Trophoblast cell (in vitro differentiated cells and primary cell): Measurements from ENCODE around the gene CCDC158.

Experiments
- DNase-seq, 2 donors: peaks; one replicate each; pipeline ENCODE4 v3.0.0-alpha.2; 2016
- H2AFZ ChIP-seq: 2 replicates; pipeline ENCODE4 v1.6.1; 2013; ENCODE audit warnings: low read length, moderate library complexity, mild to moderate bottlenecking; ENCODE audit not compliant: insufficient read depth, poor library complexity
- H2AK5ac ChIP-seq: 2 replicates; pipeline ENCODE4 v1.6.1; 2013; ENCODE audit warnings: mild to moderate bottlenecking, low read length
- H2BK120ac ChIP-seq: 2 replicates; pipeline ENCODE4 v1.6.1; 2013; ENCODE audit warnings: low read length, mild to moderate bottlenecking, moderate library complexity; ENCODE audit not compliant: insufficient read depth, poor library complexity
- H2BK12ac ChIP-seq: 2 replicates; pipeline ENCODE4 v1.6.1; 2013; ENCODE audit warnings: mild to moderate bottlenecking, low read length, moderate library complexity
- H2BK5ac ChIP-seq: 2 replicates; pipeline ENCODE4 v1.6.1; 2013; ENCODE audit warnings: low read length, low read depth, moderate library complexity, mild to moderate bottlenecking; ENCODE audit not compliant: poor library complexity
- H3K14ac ChIP-seq: 2 replicates; pipeline ENCODE4 v1.6.1; 2013; ENCODE audit warnings: mild to moderate bottlenecking, low read length
- H3K18ac ChIP-seq: 2 replicates; pipeline ENCODE4 v1.6.1; 2013; ENCODE audit warnings: mild to moderate bottlenecking, low read length
- H3K23ac ChIP-seq: 2 replicates; pipeline ENCODE4 v1.6.1; 2013; ENCODE audit warnings: low read length
- H3K27ac ChIP-seq: 2 replicates; pipeline ENCODE4 v1.5.1; 2013; ENCODE audit warnings: low read depth, mild to moderate bottlenecking, inconsistent platforms, low read length, moderate library complexity
- H3K27me3 ChIP-seq: 2 replicates; pipeline ENCODE4 v1.6.1; 2013; ENCODE audit warnings: inconsistent platforms, mild to moderate bottlenecking, low read length, moderate library complexity; ENCODE audit not compliant: insufficient read depth
- H3K36me3 ChIP-seq, 2 experiments: 1 replicate in 1 of 2; 2 replicates in 1 of 2; pipeline ENCODE4 v1.6.1; 2013; ENCODE audit warnings: low read length in 2 of 2, mild to moderate bottlenecking in 2 of 2, moderate library complexity in 1 of 2; ENCODE audit not compliant: insufficient read depth in 2 of 2, control insufficient read depth in 1 of 2
- H3K4ac ChIP-seq: 2 replicates; pipeline ENCODE4 v1.6.1; 2013; ENCODE audit warnings: low read depth, mild to moderate bottlenecking, low read length, moderate library complexity
- H3K4me1 ChIP-seq, 2 experiments: 1 replicate in 1 of 2; 2 replicates in 1 of 2; pipeline ENCODE4 v1.6.1; 2013; ENCODE audit warnings: low read length in 2 of 2, mild to moderate bottlenecking in 2 of 2, moderate library complexity in 1 of 2; ENCODE audit not compliant: insufficient read depth in 2 of 2, control insufficient read depth in 1 of 2
- H3K4me2 ChIP-seq: 2 replicates; pipeline ENCODE4 v1.6.1; 2013; ENCODE audit warnings: inconsistent platforms, mild to moderate bottlenecking, low read length, moderate library complexity
- H3K4me3 ChIP-seq: 2 replicates; pipeline ENCODE4 v1.5.1; 2013; ENCODE audit warnings: mild to moderate bottlenecking, low read depth, low read length, inconsistent platforms
- H3K79me1 ChIP-seq: one replicate; pipeline ENCODE4 v1.6.1; 2013; ENCODE audit warnings: low read length
- H3K79me2 ChIP-seq: 2 replicates; pipeline ENCODE4 v1.6.1; 2013; ENCODE audit warnings: low read length, mild to moderate bottlenecking; ENCODE audit not compliant: control insufficient read depth, insufficient read depth, poor library complexity
- H3K9ac ChIP-seq: 2 replicates; pipeline ENCODE4 v1.6.1; 2013; ENCODE audit warnings: mild to moderate bottlenecking, low read length
- H3K9me3 ChIP-seq: 2 replicates; pipeline ENCODE4 v1.6.1; 2013; ENCODE audit warnings: low read depth, mild to moderate bottlenecking, control low read depth, inconsistent platforms, low read length; ENCODE audit not compliant: insufficient read depth
- H4K12ac ChIP-seq: 2 replicates; pipeline ENCODE4 v1.6.1; 2013; ENCODE audit warnings: low read depth, mild to moderate bottlenecking, low read length, moderate library complexity
- H4K8ac ChIP-seq: 2 replicates; pipeline ENCODE4 v1.6.1; 2013; ENCODE audit warnings: low read depth, mild to moderate bottlenecking, low read length, moderate library complexity
- H4K91ac ChIP-seq: one replicate; pipeline ENCODE4 v1.6.1; 2013; ENCODE audit warnings: low read depth, mild to moderate bottlenecking, low read length, moderate library complexity
- WGBS: extraction: QIAGEN DNeasy Blood & Tissue Kit; methylation state at CpG from one replicate; pipeline ENCODE4 v1.1.7; 2013; ENCODE audit warnings: missing lambda C conversion rate; ENCODE audit not compliant: insufficient read length, insufficient coverage; ENCODE audit errors: extremely low coverage; 5-methylcytosine and 5-hydroxymethylcytosine counted together

The CCDC158 gene

GRCh38 chr4:76459291-76459723, 38.4 kb upstream of the CCDC158 start:
- Histone ChIP-seq H2BK5ac (peak overlapping the region; percentile 96), H3K4me2 (peak overlapping the region; percentile 9), H3K4ac (peak overlapping the region; percentile 57), H4K12ac (peak overlapping the region; percentile 19), H3K18ac (peak overlapping the region; percentile 42), H2AFZ (no peak overlapping the region), H3K9ac (no peak overlapping the region), H3K79me1 (peaks cover 20% of the 10 kb centered on the region), H2AK5ac (no peak overlapping the region), H2BK12ac (peak overlapping the region; percentile 48), H3K14ac (peak overlapping the region; percentile 65), H4K91ac (peak overlapping the region; percentile 77), H3K79me2 (peaks cover 6% of the 10 kb centered on the region), H3K9me3 (peaks cover 6% of the 10 kb centered on the region), H3K36me3 (peaks cover 3 to 6% of the 10 kb centered on the region in 2 experiments), H2BK120ac (peak overlapping the region; percentile 95), H4K8ac (peak overlapping the region; percentile 44), H3K23ac (no peak overlapping the region), H3K27ac (peak overlapping the region; percentile 98), H3K4me3 (no peak overlapping the region), H3K27me3 (no peaks in the 10 kb centered on the region), H3K4me1 (peaks cover 0 to 11% of the 10 kb centered on the region in 2 experiments)
- peak; percentile 73 to 95 for DNase-seq
- no CpG with 5 or more reads among the region's 11 CpGs for WGBS

GRCh38 chr4:76458825-76459224, 37.9 kb upstream of the CCDC158 start:
- no peak overlapping the region for H3K23ac ChIP-seq
- H3K14ac ChIP-seq: no peak overlapping the region
- peaks cover 0 to 11% of the 10 kb centered on the region in 2 experiments for H3K4me1 ChIP-seq
- no peak overlapping the region for H4K12ac ChIP-seq
- peaks cover 3 to 4% of the 10 kb centered on the region in 2 experiments for H3K36me3 ChIP-seq
- H3K4ac ChIP-seq: peak overlapping the region; percentile 49
- peaks cover 4% of the 10 kb centered on the region for H3K9me3 ChIP-seq
- WGBS: no CpG with 5 or more reads among the region's 3 CpGs
- H3K4me2 ChIP-seq: peak overlapping the region; percentile 47
- no peak overlapping the region for H2AFZ ChIP-seq
- no peak overlapping the region for H4K8ac ChIP-seq
- H3K27ac ChIP-seq: peak overlapping the region; percentile 98
- H3K27me3 ChIP-seq: no peaks in the 10 kb centered on the region
- peak overlapping the region; percentile 88 for H2BK12ac ChIP-seq
- peak overlapping the region; percentile 76 for H2BK5ac ChIP-seq
- no peak for DNase-seq
- H3K79me2 ChIP-seq: peaks cover 6% of the 10 kb centered on the region
- no peak overlapping the region for H3K9ac ChIP-seq
- no peak overlapping the region for H2AK5ac ChIP-seq
- peak overlapping the region; percentile 86 for H2BK120ac ChIP-seq
- no peak overlapping the region for H3K18ac ChIP-seq
- H3K4me3 ChIP-seq: no peak overlapping the region
- H3K79me1 ChIP-seq: peaks cover 20% of the 10 kb centered on the region
- peak overlapping the region; percentile 48 for H4K91ac ChIP-seq

GRCh38 chr4:76458297-76458696, 37.4 kb upstream of the CCDC158 start:
- Histone ChIP-seq H3K27ac (peak overlapping the region; percentile 98), H3K9me3 (no peaks in the 10 kb centered on the region), H3K27me3 (no peaks in the 10 kb centered on the region), H3K79me1 (peaks cover 20% of the 10 kb centered on the region), H3K4me1 (peaks cover 0 to 11% of the 10 kb centered on the region in 2 experiments), H3K79me2 (peaks cover 6% of the 10 kb centered on the region), H4K8ac (no peak overlapping the region), H3K36me3 (no peaks in the 10 kb centered on the region), H2BK120ac (no peak overlapping the region), H2BK5ac (no peak overlapping the region), H3K4ac (no peak overlapping the region), H2BK12ac (no peak overlapping the region), H3K9ac (no peak overlapping the region), H4K91ac (no peak overlapping the region), H3K4me3 (no peak overlapping the region), H3K4me2 (no peak overlapping the region), H2AK5ac (no peak overlapping the region), H3K18ac (no peak overlapping the region), H4K12ac (no peak overlapping the region), H3K23ac (no peak overlapping the region), H3K14ac (no peak overlapping the region), H2AFZ (no peak overlapping the region)
- WGBS: no CpG with 5 or more reads among the region's 2 CpGs
- DNase-seq: no peak

- H4K91ac ChIP-seq: peak overlapping the region; percentile 77
- H3K4me2 ChIP-seq: no peak overlapping the region
- H3K23ac ChIP-seq: no peak overlapping the region
- peaks cover 6% of the 10 kb centered on the region for H3K79me2 ChIP-seq
- peak overlapping the region; percentile 71 for H3K27ac ChIP-seq
- peaks cover 0 to 11% of the 10 kb centered on the region in 2 experiments for H3K4me1 ChIP-seq
- H4K12ac ChIP-seq: no peak overlapping the region
- DNase-seq: peak; percentile 4 to 41
- peak overlapping the region; percentile 82 for H2BK5ac ChIP-seq
- H3K9me3 ChIP-seq: no peaks in the 10 kb centered on the region
- no peak overlapping the region for H3K18ac ChIP-seq
- H3K14ac ChIP-seq: peak overlapping the region; percentile 51
- H3K9ac ChIP-seq: no peak overlapping the region
- no peak overlapping the region for H3K4me3 ChIP-seq
- H2AK5ac ChIP-seq: no peak overlapping the region
- H3K4ac ChIP-seq: no peak overlapping the region
- peak overlapping the region; percentile 28 for H4K8ac ChIP-seq
- WGBS: no CpG with 5 or more reads among the region's 7 CpGs
- H3K27me3 ChIP-seq: no peaks in the 10 kb centered on the region
- no peaks in the 10 kb centered on the region for H3K36me3 ChIP-seq
- H2AFZ ChIP-seq: no peak overlapping the region
- peak overlapping the region; percentile 60 for H2BK120ac ChIP-seq
- H3K79me1 ChIP-seq: peaks cover 20% of the 10 kb centered on the region
- peak overlapping the region; percentile 76 for H2BK12ac ChIP-seq
Observed at GRCh38 chr4:76457885-76458284, 36.9 kb upstream of the CCDC158 start.
